Activated CD8-positive, alpha-beta memory T cell treated with anti-CD3 and anti-CD28 coated beads for 24 hours (primary cell): ENCODE results near the gene NPHP4.
"Not testable (repeated sequence)": the region's sequence is repeated elsewhere in the genome, so short reads cannot be mapped to it uniquely, and the experiment has no call there.

Source experiments
- DNase-seq: peaks from one replicate; pipeline ENCODE4 v3.0.0-alpha.2; 2020

The NPHP4 gene

DNA sequence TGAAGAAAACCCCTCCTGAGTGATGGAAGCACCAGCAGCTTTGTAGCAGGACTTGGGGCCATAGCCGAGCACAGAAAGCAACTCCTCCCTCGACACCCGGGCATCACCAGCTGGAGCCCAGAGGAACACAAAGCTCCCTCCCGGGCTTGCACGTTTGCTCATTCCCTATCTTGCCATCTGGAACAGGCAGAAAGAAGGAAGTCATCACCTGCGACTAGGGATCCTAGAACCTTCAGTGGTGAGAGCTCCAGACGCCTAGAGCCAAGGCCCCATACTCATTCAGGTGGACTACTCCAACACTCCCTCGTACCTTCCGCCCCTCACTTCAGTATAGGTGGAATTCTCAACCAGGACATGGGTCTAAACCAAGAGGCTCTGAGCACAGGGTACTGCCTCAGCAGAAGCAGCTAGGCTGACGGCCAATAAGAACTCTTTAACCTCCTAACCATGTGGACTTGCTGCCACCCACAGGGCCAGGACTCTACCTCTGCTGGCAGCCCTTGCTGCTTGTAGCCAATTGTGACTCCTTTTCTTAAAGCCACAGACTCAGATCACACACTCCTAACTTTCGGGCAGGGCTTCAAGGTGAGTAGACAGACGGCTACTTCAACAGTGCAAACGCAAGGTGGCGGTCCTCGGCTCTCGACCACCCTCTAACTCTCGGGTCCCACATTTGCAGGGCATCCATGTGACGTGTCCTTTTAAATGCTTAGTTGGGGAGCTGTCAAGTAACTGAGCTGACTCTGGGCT is 65.4 kb downstream of the NPHP4 start:
- DNase-seq: peak; percentile 38

DNA sequence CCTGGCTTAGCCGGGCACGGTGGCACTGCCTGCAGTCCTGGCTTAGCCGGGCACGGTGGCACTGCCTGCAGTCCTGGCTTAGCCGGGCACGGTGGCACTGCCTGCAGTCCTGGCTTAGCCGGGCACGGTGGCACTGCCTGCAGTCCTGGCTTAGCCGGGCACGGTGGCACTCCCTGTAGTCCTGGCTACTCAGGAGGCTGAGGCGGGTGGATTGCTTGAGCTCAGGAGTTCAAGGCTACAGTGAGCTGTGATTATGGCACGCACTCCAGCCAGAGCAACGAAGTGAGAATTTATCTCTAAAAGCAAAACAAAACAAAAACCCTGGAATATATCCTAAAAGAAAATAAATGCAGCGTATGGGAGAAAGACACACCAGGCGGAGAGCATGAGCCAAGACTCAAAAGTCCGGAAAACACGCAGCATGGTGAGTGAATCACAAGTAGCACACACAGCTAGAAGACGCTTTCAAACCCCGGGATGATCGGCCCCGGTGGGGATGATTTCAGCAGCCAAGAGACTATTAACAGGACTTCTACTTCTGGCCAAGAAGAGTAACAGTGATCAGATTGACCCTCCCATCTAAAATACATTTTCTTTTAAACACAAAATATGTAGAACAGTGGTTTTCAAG is 69.4 kb downstream of the NPHP4 start:
- not testable (repeated sequence) for DNase-seq

DNA sequence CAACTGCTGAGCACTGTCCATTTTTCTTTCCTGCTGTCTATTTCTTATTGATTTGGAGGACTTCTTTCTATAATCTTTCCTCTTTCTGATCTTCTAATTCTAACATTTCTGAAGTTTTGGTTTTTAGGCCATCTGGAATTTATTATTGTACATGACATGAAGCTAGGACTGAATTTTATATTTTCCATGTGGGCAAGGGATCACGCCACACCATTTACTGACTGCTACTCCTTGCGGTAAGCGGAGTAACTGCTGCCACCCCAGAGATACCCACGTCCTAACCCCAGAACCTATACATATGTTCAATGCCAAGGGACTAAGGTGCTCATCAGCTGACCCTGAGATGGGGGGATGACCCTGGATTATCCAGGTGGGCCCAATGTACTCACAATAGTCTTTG is 70.6 kb downstream of the NPHP4 start:
- DNase-seq: no peak

DNA sequence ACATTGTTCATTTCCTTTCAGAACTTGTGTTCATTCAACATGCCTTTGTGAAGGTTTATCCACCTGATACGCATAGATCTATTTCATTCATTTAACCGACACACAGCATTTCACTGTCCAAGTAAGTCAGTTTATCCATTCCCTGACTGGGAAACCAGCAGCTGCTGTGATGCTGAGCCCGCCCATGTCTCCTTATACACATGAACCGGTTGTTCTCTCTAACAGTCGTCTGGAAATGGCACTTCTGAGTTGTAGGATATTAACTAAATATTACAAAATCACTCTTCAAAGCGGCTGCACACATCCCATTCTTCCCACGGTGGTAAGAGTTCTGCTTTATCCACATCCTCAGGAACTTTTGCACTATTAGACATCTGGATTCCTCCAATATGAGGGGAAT is 71.1 kb downstream of the NPHP4 start:
- DNase-seq: no peak

DNA sequence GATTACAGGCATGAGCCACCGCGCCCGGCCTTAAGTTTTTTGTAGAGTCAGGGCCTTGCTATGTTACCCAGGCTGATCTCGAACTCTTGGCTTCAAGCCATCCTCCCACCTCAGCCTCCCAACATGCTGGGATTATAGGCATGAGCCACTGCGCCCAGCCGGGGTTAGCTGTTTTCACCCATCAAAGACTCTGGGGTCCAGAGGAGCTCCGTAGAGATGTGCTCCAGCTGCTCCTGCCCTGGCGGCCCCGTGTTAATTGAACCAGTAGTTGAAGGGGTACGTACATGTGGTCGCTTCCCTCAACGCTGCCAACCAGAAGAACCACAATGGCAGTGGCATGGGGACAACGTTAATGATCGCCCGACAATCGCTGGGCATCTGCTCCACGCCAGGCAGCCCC is 72.0 kb downstream of the NPHP4 start:
- DNase-seq: peak; percentile 50

DNA sequence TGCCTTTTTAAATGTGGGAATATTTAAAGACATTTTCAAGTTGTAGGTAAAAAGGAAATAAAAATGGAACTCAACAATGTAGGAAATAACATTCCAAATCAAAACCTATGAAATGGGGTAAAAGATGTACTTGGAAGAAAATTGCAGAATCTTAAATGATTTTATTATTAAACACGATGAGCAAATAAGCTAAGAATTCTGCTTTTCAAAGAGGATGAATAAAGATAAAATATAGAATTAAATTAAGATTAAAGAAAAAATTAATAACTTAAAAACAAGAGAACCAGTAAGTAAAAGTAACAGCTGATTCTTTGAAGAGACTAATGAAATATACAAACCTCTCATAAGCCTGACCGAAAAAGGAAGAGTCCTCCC is 74.0 kb downstream of the NPHP4 start:
- DNase-seq: no peak

DNA sequence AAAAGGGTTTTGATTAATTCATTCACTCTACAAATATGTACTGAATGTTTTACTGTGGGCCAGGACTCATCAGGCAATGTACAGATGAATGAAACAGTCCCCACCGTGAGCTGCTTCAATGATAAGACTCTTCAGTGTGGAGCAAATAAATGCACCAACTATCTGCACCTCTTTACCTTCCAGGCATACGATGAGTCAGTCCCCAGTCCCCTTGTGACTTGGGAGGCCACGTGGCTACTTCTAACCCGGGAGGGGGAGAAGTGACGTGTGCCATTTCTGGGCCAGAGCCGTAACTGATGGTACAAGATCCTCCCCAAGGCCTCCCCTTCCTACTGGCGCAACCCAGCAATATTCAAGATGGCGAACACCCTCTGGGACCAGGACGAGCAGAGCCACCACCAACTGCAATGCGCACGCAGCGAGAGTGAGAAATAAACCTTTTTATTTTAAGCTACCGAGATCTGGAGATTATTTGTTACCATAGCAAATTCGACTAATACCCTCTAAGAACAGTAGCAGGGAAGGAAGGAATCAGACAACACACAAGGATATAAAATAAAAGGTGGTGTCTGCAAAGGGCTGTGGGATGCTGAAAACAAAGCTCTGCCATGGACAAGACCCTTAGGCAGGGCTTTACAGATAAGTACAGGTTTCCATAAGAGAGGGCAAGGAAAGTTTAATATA is 74.5 kb downstream of the NPHP4 start:
- DNase-seq: peak; percentile 13

DNA sequence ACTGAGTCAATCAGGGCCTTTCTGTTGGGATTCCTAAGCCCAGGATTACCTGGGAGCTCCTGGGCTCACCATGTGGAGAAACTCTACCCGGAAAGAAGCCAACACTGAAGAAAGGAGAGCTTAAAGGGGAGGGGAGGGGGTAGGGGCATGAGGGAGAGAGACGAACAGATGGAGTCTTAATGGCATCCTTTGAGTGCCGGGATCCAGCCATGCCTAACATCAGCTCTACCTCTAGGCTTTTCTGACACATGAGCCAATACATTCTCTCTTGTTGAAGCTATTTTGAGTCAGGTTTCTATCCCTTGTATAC is 75.0 kb downstream of the NPHP4 start:
- no peak for DNase-seq

DNA sequence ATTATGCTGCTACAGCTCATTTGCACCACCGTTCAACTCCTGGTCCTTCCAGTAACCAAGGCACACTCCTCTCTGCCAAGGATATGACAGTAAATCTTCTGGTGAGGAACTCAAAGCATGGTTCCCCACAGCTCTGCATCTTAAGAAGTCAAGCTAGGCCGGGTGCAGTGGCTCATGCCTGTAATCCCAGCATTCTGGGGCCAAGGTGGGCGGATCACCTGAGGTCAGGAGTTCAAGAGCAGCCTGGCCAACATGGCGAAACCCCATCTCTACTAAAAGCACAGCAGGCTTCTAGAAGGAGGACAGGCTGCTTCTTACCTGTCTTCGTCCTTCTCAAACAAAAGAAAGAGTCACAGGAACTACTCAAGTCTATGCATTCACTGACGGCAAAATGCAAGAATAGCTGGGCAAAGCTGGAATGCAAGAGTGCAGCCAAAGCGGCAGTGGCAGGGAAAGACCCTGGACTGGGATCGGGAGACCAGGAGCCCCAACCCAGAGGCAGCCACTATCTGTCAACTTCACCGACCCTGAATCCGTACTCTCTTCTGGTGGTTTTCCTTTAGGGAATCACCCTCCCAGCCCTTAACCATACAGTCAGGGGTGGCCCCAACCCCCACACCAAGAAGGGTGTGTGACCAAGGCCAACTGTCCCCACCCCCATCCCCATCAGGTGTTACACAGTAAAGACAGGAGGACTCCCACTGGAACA is 75.5 kb downstream of the NPHP4 start:
- DNase-seq: peak; percentile 13

DNA sequence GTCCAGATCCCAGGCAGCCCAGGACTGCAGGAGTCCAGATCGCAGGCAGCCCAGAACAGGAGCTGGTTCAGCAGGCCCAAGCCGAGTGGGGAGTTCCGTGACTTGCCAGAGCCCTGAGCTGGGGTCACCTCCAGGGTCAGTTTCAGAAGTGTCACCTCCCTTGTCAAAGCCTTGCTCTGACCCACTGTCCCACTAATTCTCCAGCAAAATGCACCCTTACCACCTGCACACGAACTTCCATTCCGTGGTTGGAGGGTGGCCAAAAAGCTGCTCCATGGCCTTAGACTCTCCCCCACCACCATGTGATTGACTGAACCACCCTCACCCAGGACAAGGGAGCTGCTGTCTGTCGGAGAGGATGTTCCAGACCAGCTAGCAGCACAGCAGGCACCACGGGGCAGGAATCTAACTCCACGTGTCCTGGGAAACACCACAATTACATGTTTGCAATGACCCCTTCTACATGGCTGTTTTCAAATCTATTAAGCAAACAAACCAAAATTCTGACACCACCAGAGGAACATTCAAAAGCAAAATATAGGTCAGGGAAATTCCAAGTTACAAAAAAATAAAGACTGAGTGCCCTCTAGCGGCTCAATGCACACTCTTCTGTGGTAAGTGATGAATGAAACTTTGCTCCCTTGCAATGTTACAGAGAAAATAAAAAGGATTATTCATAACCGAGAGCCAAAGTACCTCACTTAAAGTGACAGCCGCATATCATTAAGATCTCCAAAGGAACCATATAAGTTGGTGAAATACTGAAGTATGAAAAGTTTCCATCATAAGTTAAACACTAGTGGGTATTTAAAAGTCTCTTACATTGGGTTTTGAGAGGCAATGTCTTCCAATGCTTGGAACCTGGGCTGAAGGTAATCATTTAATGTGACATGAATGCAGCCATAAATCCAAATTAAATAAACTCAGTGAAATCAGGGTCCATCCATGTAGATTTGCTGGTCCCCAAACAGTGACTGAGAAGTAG is 76.3 kb downstream of the NPHP4 start:
- peak; percentile 51 for DNase-seq

DNA sequence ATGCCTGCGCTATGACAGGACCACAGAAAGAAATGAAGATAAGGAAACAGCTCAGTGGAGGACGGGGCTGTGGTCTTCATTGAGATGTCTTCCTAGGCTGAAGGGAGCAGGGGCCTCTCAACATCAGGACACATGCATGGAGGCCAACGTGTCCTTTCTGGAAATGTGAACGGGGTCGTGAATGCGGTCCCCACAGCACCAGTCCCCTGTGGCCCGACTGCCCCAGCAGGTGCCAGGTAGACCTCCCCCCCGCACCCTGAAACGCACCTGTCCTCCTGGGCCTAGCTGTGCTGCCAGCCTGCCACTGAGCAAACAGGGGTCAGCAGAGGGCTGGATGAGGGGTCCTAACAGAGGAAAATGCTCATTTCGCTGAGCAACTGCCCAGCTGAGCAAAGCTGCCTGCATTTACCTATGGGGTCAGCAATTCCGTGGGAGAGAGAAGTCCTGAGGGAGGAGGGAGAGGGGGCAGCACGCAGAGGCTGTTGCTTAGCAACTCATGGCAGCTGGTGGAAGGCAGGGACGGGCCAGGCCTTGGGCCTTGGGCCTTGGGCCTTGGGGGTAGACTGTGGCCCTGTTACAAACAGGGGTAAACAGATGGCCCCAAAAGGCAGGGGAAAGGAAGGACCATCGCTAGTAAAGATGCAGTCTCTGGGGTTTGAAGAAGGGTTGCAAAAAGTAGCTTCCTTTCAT is 77.4 kb downstream of the NPHP4 start:
- no peak for DNase-seq

DNA sequence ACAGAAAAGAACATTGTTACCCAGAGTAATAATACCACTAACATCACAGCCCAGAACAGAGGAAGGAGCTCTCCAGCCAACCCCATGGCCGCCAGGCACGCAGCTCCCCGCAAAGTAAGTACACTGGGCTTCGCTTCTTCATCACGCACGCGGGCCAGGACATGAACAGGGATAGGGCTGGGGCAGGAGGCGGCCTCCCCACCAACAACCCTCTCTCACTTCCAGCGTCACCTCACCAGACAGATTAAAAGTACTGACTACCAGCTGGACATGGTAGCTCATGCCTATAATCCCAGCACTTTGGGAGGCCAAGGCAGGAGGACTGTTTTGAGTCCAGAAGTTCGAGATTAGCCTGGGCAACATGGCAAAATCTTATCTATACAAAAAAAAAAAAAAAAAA is 78.3 kb downstream of the NPHP4 start:
- DNase-seq: no peak

DNA sequence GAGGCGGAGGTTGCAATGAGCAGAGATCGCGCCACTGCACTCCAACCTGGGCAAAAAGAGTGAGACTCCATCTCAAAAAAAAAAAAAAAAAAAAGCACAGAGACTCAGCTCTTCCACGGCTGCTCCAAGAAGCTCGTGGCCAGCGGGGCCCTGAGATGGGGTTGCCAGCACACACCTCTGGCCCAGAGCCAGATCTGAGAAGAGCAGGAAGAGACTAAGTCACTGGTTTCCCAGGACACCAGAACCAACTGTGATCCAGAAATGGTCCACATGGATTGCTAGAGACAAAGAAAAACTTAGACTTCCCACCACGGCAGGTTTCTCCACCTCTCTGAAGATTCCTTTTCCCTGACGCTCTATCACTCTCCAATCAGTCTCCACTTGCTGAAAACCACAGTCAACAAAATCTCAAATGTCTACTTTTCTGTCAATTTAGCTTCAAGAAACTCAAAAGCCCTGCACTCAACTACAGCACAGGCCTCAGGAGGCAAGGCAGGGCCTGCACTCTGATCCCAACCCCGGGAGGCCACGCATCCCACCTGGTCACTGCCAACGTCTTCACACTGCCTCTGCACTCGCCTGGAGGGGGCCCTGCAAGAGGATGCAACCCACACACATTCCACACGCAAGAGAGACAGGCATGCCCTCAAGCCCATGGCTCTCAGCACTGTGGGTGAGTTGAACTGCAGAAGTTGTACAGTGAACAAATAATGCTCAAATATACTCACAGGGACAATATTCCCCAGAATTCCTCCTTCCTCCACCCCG is 79.0 kb downstream of the NPHP4 start:
- no peak for DNase-seq

DNA sequence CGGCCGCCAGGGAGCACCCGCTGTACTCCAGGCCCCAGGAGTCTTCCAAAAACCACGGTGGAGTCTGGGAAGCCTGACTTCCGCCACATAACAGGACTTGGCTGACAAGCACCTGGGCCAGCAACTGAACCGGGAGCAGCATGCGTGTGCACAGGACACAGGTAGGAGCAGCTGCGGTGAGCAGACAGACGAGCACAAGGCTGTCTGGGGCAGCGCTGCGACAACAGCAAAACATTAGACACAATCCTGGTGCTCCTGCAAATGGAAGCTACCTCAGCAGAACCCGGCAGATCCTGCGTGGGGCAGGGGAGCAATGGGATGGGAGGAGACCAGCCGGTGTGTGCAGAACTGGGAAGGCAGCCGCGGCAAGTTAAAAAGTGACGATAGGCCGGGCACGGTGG is 80.4 kb downstream of the NPHP4 start:
- no peak for DNase-seq

DNA sequence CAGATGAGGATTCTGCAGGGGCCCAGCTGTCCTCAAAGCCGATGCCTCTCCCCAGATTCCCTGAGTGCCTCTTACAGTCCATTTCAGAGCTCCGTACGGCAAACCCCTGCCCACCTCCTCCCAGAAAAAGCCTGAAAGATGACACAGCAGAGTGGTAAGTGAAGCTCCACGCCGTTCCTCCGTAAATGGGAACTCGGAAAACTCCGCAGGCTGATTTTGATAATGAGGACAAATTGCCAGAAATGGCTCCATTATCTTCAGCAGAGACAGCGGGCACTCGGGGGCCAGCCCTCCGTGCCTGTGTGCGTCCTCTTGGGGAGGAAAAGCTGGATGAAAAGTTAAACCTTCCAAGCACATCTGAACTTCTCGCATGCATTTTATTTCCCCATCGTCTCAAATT is 81.1 kb downstream of the NPHP4 start:
- no peak for DNase-seq

DNA sequence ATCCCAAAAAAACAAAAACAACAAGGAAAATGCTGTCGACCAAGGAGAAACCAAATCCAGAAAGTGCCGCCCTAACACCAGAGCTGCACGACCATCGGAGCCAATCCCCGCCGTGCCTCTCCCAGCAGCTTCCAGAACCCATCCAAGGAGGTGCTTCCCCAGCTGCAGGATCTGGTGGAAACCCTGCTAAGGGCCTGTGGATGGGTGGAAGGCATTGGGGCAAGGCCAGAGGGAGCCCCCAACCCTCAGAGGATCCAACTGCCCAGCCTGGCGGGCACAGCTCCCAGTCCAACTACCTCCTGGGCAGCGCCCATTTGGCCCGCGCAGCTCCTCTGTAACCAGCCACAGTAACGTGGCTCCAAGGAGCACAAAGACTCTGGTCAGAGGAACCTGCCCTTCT is 81.6 kb downstream of the NPHP4 start:
- no peak for DNase-seq

DNA sequence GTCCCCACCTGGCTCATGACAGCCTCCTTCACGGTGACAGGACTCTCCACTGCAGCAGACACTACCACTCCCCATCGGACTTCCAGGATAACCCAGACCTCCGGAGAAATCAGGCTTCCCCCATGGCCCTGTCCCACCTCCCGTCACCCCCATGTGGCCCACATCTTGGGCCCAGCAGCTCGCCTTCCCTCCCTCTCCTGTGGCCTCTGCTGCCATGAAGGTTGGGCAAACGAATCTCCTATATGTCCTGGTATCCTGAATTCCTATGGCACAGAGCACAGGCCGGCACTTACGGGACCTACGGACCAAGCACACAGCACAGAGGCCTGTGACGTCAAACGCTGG is 82.0 kb downstream of the NPHP4 start:
- no peak for DNase-seq

DNA sequence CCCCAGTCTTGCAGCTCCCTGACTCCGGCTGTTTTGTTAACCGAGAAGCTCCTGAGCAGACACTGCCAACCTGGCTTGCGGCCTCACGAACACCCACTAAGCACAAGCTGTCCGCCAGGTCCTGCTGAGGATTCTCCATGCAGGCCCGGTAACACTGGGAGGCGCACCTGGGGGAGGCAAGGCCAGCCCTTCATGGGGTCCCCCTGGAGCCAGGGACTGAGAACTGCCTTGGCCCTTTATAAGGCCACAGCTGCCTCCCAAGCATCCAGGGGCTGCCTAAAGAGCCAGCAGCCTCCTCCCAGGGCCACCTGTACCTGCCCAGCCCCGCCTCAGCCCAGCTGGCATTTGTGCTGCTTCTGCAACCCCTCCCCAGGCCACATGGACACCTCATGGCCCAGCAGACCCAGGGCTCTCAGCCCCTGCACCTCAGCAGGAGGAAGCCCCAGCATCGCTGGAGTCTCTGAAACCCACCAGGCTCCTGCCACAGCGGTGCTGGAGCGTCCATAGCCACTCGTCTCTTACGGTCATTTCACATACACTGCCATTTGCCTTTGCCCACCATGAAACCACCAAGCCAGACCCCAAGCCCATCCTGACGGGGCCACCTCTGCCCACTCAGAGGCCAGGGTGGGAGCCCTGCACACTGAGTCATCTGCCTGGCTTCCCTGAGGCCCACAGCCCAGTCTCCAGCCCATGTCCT is 82.5 kb downstream of the NPHP4 start:
- no peak for DNase-seq

DNA sequence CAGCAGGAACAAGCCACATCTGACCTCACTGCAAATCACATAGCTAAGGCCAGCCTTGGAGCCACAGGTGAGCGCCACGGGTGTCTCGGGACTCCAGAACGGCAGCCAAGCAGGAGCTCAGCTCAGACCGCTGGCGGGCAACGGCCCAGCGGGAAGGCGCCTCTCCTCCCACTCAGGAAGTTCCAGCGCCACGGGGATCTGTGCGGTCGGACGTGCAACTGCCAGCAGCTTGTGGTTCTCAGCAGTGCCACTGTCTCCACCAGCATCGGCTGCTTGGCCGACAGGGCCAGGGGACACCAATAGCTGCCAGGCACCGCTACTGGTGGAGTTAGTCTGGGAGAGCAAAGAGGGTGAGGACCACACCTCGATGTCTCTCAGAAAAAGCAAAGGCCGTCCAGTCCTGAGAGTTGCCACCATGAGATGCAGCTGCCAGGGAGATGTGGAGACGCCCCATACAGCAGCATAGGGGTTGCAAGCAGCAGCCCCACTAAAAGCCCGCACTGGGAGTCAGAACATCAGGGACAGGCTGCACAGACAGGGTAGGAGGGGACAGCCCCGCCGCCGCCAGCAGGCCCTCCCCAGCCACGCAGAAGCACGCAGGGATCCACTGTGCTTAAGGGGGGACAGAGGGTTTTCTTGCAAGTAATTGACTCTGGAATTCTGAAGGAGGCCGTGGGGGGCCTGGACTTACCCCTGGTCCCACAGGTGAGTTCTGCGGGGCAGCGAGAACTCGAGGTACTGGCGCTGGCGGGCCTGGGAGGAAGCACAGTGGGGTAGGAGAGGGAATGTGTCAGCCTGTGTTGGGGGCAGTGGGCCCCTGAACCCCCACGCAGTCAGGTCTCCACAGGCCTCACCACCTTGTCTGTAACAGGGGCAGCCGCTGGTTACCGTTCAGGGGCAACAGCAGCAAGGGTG is 83.5 kb downstream of the NPHP4 start:
- no peak for DNase-seq

DNA sequence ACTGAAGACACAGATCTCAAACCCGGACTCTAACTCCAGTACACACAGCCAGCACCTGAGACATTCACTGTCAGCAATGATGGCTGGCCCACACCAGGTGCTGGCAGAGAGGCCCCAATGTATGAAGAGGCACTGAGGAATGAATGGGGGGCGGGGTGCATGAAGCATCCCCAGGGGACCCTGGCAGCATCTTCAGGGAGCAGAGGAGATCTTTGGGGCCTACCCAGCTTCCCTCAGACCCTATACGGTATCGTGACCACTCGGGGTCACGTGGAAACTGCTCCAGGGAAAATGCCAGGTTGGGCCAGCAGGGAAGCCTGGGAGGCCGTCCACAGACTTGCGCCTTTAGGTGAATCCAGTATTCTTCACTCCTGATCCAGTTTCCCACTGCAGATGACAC is 84.3 kb downstream of the NPHP4 start:
- no peak for DNase-seq
